Measurements from ENCODE around the gene BAAT.

The BAAT gene

DNA sequence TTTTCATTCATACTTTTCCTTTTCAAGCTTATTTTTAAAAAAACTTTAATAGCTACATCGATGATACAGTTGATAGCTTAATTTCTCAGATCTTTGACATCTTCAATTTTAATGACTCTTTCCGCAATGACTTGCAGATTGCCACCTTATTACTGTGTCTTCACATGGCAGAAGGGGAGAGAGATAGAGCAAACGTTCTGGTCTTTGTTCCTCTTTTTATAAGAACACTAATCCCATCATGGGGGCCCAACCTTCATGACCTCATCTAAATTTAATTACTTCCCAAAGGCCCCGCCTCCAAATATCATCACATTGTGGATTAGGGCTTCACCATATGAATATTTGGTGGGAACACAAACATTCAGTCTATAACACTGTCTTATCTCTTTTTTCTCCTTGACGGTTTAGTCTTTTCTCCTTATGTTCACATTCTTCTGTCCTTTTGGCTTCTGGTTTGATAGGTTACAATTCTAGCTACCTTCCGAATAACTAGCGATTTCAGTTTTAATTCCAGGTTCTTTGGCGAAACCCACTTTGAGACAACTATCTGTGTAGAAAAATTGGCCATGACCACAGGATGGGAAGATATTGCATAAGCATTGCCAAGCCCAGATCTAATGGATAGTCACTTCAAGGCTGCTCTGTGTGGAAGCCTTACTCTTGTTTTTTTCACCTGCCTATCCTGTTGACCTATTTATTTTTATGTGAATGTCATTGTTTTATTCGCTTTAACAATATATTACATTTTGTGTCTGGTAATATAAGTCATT is 18.9 kb upstream of the BAAT start:
- ChIA-PET CTCF (no interaction called here), POLR2A (no interaction called here)
- no peak for DNase-seq (ENCODE audit: extremely low spot score)

DNA sequence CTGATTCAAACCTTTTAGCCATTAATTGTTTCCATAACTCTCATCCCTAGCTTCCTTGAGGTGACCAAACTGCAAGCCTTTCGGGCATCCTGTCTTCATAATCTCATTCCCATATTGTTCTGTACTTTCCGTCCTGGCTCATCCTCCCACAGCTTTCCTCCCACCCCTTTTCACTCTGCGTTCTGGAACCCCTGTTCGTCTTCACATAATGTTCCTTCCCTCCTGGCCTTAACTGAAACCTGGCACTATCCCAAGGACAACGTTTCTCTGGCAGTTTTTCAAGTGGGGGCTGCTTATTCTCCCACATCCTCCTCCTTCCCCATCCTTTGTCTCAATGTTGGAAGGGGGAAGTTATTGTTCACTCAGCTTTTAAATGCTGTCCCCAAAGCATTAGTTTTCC is 15.3 kb upstream of the BAAT start:
- ChIA-PET CTCF (no interaction called here), POLR2A (no interaction called here)
- TF ChIP-seq ARNT (IDR thresholded peaks at IDR 0.05) (no peak), L3MBTL2 (conservative IDR thresholded peaks at IDR 0.05) (no peak), SUZ12 (IDR thresholded peaks at IDR 0.05) (no peak), FOXK2 (IDR thresholded peaks at IDR 0.05) (no peak), FOXA1 (IDR thresholded peaks at IDR 0.05) (no peak)
- no peak for DNase-seq (ENCODE audit: extremely low spot score)

More for the DNA sequence above, 18.9 kb upstream of the BAAT start:
- TF ChIP-seq ELF4 (IDR thresholded peaks at IDR 0.05): no peak
- no peak for TF ChIP-seq BHLHE40 (IDR thresholded peaks at IDR 0.05; ENCODE audit: borderline replicate concordance)
- TF ChIP-seq TARDBP (IDR thresholded peaks at IDR 0.05): no peak
- no peak for TF ChIP-seq LEF1 (IDR thresholded peaks at IDR 0.05; ENCODE audit: borderline replicate concordance)
- TF ChIP-seq FOXA1 (IDR thresholded peaks at IDR 0.05): no peak
- no peak for TF ChIP-seq HDGF (IDR thresholded peaks at IDR 0.05; ENCODE audit: borderline replicate concordance)
- TF ChIP-seq SP1 (IDR thresholded peaks at IDR 0.05): no peak
- TF ChIP-seq FOXM1 (IDR thresholded peaks at IDR 0.05; ENCODE audit: borderline replicate concordance): no peak
- no peak for TF ChIP-seq ARNT (IDR thresholded peaks at IDR 0.05)
- TF ChIP-seq FOXK2 (IDR thresholded peaks at IDR 0.05): no peak

DNA sequence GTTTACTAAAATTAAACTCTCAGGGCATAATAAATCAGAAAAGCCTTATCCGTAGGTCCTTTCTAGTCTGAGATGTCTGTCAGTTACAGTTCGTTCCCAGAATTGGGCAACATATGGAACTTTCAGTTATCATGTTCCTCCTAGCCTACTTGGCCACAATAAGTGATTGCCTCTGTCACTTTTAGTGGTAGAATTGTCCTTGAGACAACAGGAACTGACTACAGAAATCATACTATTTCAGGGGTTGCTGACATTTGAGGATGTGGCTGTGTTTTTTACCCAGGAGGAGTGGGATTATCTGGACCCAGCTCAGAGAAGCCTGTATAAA is 14.8 kb upstream of the BAAT start:
- no peak for DNase-seq (ENCODE audit: extremely low spot score)
- CTCF ChIA-PET: no interaction called here
- TF ChIP-seq, protein P1, sequence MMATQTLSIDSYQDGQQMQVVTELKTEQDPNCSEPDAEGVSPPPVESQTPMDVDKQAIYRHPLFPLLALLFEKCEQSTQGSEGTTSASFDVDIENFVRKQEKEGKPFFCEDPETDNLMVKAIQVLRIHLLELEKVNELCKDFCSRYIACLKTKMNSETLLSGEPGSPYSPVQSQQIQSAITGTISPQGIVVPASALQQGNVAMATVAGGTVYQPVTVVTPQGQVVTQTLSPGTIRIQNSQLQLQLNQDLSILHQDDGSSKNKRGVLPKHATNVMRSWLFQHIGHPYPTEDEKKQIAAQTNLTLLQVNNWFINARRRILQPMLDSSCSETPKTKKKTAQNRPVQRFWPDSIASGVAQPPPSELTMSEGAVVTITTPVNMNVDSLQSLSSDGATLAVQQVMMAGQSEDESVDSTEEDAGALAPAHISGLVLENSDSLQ (IDR thresholded peaks at IDR 0.05): 0 out of 2 replicates have a peak, but pooled peaks have one; percentile 13
- TF ChIP-seq NFRKB (IDR thresholded peaks at IDR 0.05): no peak
- POLR2A ChIA-PET: interaction anchor here (1.1 to 1.5 kb wide), 3 partner anchors 7 to 22 kb away, joined by 3 to 5 read pairs (median 4); no protein-coding TSS in a partner anchor

DNA sequence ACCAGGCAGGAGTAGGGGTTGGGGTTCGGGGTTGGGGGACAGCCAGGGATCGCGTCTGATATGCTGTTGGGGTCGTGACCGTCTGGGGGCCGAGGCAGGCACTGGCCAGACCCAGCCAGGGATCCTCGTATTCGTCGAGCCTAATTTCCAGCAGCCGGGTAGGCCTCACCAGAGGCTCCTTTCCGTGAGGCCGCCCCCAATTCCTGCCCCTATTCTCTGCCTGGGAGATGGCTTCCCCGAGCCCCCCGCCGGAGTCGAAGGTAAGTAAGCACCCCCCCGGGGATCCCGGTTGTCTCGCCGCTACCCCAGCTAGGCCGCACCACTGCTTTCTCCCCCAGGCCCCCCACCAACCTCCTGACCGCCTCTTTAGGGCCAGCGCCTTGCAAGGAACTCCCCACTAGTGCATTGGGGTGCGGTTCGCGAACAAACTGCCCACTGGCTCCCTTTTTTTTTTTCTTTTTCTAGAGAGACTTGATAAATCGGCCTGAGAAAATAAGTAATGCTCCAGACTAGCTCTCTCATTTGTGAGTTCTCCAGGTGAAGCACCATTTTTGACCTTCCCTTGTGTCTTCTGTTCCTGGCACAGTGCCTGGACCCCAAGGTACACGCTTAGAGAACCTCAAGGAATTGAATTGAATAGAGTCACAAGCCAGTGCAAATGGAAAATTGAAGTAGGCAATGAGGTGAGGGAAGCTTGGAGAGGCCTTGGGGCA is 14.3 kb upstream of the BAAT start:
- POLR2A ChIA-PET: interaction anchor here (0.6 to 1.5 kb wide), 14 partner anchors 8 to 134 kb away, joined by 3 to 13 read pairs (median 4); partner anchors contain the start of gene RNF20
- DNase-seq (ENCODE audit: extremely low spot score): no peak
- no peak for TF ChIP-seq ARNT (IDR thresholded peaks at IDR 0.05)
- TF ChIP-seq ELF4 (IDR thresholded peaks at IDR 0.05): no peak
- TF ChIP-seq ZNF384 (IDR thresholded peaks at IDR 0.05): no peak
- no peak for TF ChIP-seq TARDBP (IDR thresholded peaks at IDR 0.05)
- TF ChIP-seq BHLHE40 (IDR thresholded peaks at IDR 0.05; ENCODE audit: borderline replicate concordance): no peak
- TF ChIP-seq SUZ12 (IDR thresholded peaks at IDR 0.05): no peak
- no peak for TF ChIP-seq NFRKB (IDR thresholded peaks at IDR 0.05)
- TF ChIP-seq FOXM1 (IDR thresholded peaks at IDR 0.05; ENCODE audit: borderline replicate concordance): no peak
- no peak for TF ChIP-seq LEF1 (IDR thresholded peaks at IDR 0.05; ENCODE audit: borderline replicate concordance)
- TF ChIP-seq FOXK2 (IDR thresholded peaks at IDR 0.05): no peak
- no peak for TF ChIP-seq CTBP1 (IDR thresholded peaks at IDR 0.05; ENCODE audit: borderline replicate concordance)
- no peak for TF ChIP-seq HDGF (IDR thresholded peaks at IDR 0.05; ENCODE audit: borderline replicate concordance)
- TF ChIP-seq, protein P1 (IDR thresholded peaks at IDR 0.05): no peak
- CTCF ChIA-PET: interaction anchor here (1.3 kb wide), 1 partner anchor 11 kb away, joined by 7 read pairs; no protein-coding TSS in a partner anchor

DNA sequence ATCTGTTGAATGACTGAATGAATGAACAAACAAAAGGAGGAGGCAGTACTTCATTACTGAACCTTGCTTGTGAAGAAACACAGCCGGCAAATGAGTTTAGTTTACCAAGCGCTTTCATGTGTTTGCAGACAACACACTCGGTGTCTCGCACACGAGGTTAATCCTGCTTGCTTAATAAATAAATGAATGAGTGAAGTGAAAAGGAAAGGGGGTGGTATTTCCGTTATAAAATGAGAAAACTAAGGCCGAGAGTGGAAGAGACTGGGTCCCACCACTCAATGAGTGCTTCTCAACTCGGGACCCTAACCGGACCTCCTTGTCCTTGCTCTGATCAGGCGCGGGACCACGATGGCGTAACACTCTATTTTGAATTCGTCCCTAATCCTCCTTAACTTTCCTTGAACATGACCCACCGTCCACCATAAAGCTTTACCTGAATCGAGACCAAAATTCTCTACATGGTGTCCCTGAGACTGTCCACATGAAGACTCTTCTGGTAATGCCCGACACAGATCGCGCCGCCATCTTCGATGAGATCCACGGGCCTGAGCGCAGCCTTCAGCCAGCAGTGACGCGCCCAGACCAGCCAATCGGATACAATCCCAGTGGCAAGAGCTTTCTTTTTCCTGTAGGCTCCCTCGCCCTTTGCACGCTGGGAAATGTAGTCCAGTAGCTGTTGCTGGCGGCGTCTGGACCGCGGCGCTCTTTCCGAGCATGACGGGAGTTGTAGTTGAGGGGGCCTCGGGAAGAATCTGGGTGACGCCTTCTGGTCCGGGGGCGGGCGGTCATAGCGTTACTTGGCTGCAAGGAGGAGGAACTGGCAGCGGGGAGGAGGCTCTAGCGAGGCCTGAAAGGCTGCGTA is 13.5 kb upstream of the BAAT start, which contains the start of the genes MRPL50 and ZNF189:
Gene MRPL50 (minus strand): TSS at position 551 of the 862 bp plus-strand sequence. CDS start 26 bp downstream, at position 525.
Gene ZNF189 (plus strand): TSS at position 784 of the 862 bp plus-strand sequence. CDS start 306 bp downstream, outside the sequence.
- ChIA-PET CTCF (interaction anchor here (1.1 to 1.3 kb wide), 2 partner anchors 10 to 51 kb away, joined by 3 to 7 read pairs; no protein-coding TSS in a partner anchor), POLR2A (interaction anchor here (0.6 to 1.5 kb wide), 14 partner anchors 9 to 135 kb away, joined by 3 to 13 read pairs (median 4); partner anchors contain the start of gene RNF20)
- TF ChIP-seq FOXM1 (IDR thresholded peaks at IDR 0.05; ENCODE audit: borderline replicate concordance): no peak
- TF ChIP-seq SUZ12 (IDR thresholded peaks at IDR 0.05): no peak; the same call in 1 of the 2 replicates
- peak; percentile 81 for TF ChIP-seq L3MBTL2 (conservative IDR thresholded peaks at IDR 0.05)
- no peak for TF ChIP-seq FOXK2 (IDR thresholded peaks at IDR 0.05)
- no peak for TF ChIP-seq ARNT (IDR thresholded peaks at IDR 0.05)
- TF ChIP-seq BHLHE40 (IDR thresholded peaks at IDR 0.05; ENCODE audit: borderline replicate concordance): no peak
- no peak for TF ChIP-seq CTBP1 (IDR thresholded peaks at IDR 0.05; ENCODE audit: borderline replicate concordance)
- TF ChIP-seq ZNF384 (IDR thresholded peaks at IDR 0.05): no peak
- no peak for TF ChIP-seq SP1 (IDR thresholded peaks at IDR 0.05)
- TF ChIP-seq FOXA1 (IDR thresholded peaks at IDR 0.05): no peak
- TF ChIP-seq ELF4 (IDR thresholded peaks at IDR 0.05): peak; percentile 63; the same call in 1 of the 2 replicates
- TF ChIP-seq LEF1 (IDR thresholded peaks at IDR 0.05; ENCODE audit: borderline replicate concordance): no peak
- no peak for TF ChIP-seq TARDBP (IDR thresholded peaks at IDR 0.05)
- no peak for TF ChIP-seq HDGF (IDR thresholded peaks at IDR 0.05; ENCODE audit: borderline replicate concordance)
- peak; percentile 53; the same call in 1 of the 2 replicates for TF ChIP-seq NFRKB (IDR thresholded peaks at IDR 0.05)
- DNase-seq (ENCODE audit: extremely low spot score): peak; percentile 94

DNA sequence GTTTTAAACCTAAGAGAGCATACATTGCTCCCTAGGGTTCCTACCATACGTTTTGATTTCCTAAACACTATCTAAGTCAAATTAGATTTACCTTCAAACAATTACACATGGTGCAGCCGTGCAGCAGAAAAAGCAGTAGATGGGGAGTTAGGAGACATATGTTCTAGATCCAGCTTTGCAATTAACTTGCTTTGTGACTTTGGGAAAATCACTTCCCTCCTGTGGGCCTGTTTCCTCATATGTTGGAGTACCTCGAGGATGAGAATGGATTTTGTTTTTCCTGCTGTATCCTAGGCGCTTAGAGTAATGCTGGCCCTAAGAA is 12.9 kb upstream of the BAAT start:
- TF ChIP-seq ELF4 (IDR thresholded peaks at IDR 0.05) (no peak), SP1 (IDR thresholded peaks at IDR 0.05) (no peak), NFRKB (IDR thresholded peaks at IDR 0.05) (no peak), FOXM1 (IDR thresholded peaks at IDR 0.05; ENCODE audit: borderline replicate concordance) (no peak), CTBP1 (IDR thresholded peaks at IDR 0.05; ENCODE audit: borderline replicate concordance) (no peak), TARDBP (IDR thresholded peaks at IDR 0.05) (no peak), FOXK2 (IDR thresholded peaks at IDR 0.05) (no peak)
- TF ChIP-seq, protein P1 (IDR thresholded peaks at IDR 0.05): no peak
- ChIA-PET CTCF (interaction anchor here (1.1 to 1.3 kb wide), 2 partner anchors 9 to 51 kb away, joined by 3 to 7 read pairs; no protein-coding TSS in a partner anchor), POLR2A (no interaction called here)
- no peak for DNase-seq (ENCODE audit: extremely low spot score)

Measured in HEK293T (cell line).